ENCODE results near the gene ZNF516.
A peak's percentile ranks its signal among the peaks of the same experiment; 100 is the strongest.

Gene ZNF516

DNA sequence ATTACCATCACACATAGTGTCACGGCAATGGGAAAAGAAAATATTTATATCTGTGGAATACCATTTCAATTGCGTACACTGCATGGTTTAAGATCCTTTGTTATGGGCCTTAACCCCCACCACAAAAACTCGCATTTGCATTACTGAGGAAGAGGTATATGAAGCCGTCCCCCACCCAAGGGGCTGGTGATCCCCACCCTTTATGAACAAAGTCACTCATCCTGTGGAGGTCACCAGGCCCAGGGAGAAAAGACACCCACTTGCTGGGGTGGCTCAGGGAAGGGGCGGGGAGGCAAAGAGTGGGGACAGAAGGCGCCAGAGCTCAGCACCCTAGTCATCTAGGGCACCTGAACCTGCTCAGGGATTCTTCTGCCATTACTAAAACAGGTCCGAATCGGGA is 133.8 kb downstream of the ZNF516 start:
- DNase-seq = no peak

DNA sequence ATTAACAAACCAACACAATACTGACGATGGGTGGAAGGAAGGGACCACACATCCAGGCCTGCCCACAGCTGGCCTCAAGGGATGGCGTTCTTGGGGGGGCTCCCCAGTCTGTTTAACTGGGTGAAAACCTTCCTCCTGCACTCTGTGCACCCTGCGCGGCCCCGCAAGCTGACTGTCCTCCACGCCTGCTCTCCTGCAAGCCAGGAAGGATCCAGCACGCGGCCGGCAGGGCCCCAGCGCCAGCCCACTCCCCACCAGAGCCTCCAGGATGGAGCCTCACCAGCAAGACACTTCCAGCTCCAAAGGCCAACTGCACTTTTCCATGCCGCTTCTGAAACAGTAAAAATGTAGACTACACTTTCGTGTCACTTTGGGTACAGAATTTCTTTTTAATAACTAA is 135.1 kb downstream of the ZNF516 start:
- DNase-seq = no peak

DNA sequence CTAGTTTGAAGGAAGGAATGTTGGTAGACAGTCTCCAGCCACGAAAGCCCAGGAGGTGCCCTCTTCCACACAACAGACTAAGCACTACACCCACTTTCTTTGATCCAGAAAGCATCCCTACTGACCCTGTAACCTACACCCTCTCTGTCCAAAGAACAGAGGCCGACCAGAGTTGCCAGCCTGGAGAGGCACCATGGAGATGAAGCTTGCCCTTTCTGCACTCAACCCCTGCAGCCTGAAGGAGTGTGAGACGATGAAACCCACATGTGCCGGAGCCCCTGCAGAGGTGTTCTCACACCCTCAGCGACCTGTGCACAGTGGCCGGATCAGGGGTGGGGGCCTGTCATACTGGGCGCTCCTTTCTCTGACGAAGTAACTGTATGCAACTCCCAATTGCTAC is 136.3 kb downstream of the ZNF516 start:
- DNase-seq = no peak

DNA sequence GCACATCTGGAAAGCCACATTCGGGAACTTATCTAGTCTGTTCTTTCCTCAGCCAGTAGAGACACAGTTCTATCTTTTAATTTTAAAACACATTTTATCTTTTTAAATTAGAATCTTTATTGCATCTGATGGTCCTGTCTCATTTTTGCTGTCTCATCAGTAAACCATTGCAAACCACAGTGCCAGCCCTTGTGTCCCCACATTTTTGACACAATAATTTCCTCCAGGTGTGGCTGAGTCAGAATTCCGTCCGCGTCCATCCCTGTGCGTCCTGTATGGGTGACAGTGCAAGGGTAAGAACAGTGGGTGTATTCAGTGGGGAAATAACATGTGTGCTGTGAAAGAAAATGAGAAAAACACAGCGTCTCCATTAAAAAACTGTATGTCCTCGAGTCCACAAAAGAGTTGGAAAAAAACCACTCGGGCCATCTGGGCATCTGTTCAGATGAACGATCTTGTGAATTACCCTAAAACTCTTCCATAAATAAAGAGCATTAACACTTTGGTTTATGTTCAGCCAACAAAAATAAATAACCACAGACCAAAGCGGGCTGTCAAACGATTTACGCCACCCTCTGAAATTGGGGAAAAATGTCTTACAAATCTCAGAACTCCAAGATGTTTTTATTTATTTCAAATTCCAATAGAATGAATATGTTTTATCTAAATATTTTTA is 137.3 kb downstream of the ZNF516 start:
- DNase-seq = no peak

DNA sequence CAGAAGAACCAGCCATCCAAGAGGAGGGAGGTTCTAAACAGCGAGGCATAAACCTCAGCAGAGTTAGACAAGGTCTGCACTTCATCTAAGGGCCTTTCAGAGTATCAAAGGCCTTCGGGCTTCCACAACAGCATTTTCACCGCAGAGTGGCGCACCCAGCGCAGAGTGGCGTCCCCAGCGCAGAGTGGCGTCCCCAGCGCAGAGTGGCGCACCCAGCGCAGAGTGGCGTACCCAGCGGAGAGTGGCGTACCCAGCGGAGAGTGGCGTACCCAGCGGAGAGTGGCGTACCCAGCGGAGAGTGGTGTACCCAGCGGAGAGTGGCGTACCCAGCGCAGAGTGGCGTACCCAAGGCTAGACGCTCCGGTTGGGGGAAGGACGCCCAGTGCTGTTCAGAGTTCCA is 137.9 kb downstream of the ZNF516 start:
- no peak for DNase-seq

DNA sequence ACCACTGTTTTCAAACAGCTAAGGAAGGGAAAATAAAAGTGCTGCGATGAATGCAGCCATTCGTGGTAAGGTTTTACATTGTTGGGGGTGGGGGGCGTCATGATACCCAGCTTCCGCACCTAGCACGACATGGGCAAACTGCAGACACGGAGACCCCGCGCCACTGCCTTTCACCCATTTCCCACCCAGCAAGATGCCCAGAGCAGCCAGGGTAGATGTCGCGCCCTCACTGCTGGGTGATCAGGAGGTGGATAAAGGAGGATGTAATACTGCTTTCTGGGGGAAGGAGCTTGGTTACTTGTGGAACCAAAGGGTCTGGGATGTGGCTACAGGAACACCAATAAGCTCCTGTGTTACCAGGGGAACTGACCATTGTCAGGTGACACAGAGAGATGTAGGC is 138.4 kb downstream of the ZNF516 start:
- no peak for DNase-seq

DNA sequence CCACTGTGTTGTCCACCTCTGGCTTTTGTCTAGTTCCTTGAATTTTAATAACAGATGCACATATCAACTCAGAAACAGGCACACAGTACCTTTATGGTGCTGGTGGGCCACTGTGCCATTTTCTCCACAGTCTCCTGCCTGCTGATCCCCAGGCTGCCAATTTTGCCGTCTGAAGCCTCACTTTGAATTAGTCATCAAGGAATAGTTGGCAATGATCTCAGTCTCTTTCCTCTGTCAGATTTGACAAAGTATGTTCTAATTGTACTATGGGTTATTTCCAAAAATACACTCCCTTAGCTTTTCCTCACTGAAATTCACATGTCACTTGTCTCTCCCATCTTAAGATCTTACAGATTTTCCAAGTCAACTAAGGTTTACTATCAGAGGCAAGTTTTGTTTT is 140.7 kb downstream of the ZNF516 start:
- DNase-seq = no peak

DNA sequence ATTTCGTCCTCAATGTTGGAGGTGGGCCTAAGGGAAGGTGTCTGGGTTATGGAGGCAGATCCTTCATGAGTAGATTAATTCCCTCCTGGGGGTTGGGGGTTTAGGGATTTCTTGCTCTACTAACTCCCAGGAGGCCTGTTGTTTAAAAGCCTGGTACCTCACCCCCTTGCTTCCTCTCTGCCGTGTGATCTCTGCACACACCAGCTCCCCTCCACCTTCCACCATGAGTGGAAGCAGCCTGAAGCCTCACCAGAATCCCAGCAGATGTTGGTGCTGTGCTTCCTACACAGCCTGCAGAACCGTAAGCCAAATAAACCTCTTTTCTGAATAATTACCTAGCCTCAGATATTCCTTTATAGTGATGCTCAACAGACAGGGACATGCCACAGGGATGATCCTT is 141.5 kb downstream of the ZNF516 start:
- no peak for DNase-seq

DNA sequence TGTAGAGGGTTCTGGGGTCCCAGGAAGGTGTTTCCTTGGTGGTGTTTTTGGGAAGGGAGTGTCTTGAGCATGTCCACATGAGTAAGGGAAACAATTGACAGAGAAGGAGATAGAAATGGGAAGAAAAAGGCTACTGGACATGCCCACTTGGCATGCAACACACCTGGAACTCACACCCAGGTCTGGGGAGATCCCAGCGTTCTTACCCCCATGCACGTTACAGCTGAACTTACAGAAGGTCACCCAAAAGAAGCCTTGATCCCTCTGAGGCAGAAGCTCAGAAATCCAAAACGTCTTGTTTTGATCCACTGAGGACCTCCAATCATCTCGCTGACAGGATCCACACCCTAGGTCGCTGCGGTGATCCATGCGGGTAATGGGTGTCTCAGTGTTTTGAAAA is 142.0 kb downstream of the ZNF516 start:
- no peak for DNase-seq

DNA sequence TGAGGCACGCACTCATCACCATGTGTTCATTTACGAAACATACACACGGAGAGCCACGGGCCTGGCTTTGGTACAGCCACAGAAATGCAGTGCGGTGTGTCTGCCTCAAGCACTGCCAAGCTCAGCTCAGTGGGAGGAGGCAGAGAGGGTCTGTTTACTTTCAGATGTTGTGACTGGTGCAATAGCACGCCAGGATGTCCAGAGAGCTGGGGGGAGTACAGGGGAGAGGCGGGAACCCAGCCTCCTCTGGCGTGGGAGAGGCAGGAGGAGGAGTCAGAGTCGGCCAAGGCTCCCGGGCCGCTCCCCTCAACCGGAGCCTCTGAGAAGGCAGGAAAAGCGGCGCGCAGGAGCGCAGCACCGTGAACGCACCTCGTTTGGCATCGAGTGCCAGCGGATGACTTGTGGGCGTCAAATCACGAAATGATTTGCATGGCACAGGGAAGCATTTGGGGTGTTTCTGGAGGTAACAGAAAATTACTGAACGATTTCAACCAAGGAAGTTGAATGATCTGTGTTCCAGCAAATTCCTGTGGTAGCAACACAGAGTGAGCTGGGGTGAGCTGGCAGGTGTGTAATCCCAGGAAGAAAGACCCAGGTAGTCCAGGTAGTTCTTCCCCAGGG is 143.0 kb downstream of the ZNF516 start:
- DNase-seq = peak; percentile 54 to 76

DNA sequence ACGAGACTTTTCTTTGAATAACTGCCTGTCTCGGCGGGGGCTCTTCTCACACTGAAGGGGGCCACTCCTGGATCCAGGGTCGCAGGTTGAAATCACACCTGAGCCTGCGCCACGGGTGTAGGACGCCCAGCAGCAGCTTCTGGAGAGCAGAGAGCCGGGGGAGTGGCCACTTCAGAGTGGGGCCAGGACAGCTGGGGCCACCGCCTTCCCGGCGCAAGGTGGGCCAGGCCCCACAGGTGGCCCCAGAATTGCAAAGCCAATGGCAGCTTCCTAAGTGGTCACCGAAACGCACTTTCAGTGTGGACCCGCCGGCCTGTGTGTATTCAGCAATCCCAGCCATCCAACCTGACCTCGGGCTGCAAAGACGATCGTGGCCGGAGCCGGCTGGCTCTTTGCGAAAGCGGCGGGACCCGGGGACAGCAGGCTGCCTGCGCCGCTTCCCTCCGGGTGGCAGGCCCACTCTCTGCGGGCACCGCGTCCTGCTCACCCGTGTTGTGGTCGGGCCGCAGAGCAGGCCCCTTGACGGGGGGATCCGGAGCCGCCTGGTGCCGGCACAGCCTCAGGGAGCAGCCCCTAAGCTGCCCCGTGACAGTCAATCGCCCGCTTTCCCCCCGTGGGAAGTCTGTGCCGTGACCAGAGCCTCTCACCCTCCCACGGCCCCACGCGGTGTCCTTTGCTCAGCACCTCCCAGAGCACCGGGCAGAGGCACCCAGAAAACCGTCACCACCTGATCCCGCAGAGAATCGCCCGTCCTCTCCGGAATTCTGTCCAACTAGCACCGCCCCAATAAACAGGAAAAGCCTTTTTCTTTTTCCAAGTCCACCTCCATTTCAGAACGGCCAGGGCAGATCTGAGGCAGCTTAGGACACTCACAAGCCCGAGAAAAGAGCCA is 144.7 kb downstream of the ZNF516 start:
- no peak for DNase-seq

DNA sequence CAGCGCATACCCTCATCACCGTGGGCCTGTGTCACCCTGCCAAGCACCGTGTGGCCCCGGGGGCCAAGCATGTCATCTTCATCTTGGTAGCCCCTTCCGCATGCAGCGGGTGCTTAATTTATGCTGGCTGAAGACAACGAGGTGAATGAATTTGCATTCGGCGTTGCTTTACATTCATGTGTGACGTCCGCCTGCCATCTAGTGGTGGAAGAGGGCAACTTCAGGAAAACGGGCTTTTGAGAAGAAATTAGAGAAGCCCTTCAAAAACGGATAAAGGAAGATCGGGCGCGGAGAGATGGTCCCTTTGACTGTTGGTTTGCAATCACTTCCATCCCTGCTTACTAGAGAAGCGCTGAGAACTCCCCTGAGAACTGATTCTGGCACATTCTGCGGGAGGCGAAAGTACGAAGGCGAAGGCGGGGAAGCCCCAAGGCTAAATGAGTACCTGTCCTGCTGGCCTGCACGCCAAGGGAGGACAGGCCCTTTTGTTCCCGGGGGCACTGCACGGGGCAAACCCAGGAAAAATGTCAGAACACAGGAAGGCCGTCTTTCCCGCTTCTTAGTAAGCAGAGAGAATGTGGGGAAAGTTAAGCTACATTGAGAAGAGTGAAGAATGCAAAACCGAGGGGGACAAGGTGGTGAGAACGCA is 145.9 kb downstream of the ZNF516 start:
- DNase-seq = peak; percentile 62 to 83

DNA sequence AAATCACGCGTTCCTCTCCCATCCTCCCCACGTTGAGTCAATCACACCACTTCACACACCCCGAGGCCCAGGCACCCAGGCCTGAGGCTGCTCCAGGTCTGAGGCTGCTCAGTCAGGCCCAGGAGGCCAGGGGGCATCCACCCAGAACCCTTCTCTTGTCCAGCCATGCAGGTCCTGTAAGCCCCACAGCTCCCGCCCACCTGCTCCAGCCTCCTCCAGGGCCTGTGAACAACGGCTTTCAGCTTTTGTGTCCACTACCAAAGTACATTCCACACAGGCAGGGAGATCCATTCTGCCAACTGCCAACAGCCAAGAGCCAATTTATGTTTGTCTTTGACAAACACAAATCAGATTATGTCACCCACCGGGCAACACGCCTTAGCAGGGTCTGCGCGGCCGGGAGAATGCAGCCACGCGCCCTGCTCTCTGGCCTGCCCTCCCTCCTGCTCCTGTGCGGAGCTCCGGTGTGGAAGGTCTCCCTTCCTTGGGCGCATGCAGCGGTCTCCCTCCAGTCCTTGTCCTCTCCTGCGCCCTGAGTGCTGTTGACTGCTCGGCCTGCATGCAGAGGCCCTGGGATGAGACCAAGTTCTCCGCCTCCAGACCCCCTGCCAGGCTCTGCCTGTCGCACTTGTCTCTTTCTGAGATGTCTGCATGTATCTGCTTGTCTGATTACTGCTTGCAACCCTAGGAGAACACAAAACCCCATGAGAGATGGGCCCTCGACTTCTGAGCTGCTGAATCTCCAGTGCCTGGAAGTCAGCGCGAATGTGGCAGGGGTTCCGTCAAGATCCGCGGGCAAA is 146.6 kb downstream of the ZNF516 start:
- DNase-seq = peak in 1 of 2 experiments; percentile 12

DNA sequence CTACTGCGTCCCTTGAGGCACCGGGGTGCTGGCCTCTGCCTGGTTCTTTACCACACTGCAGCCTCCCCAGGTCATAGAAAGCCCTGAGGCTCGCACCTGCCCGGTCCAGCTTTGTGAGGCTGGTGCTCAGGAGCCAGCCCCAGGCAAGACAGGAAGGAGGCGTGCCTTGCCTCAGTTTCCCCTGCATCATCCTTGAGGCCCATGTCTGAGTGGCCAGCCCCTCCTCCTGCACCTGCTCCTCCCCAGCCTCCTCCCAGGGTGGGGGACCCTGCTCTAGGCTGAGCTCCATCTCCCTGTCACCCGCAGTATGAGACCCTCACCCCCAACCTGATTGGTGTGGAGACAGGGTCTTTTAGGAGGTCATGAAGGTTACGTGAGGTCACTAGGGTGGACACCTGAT is 147.7 kb downstream of the ZNF516 start:
- DNase-seq = no peak

DNA sequence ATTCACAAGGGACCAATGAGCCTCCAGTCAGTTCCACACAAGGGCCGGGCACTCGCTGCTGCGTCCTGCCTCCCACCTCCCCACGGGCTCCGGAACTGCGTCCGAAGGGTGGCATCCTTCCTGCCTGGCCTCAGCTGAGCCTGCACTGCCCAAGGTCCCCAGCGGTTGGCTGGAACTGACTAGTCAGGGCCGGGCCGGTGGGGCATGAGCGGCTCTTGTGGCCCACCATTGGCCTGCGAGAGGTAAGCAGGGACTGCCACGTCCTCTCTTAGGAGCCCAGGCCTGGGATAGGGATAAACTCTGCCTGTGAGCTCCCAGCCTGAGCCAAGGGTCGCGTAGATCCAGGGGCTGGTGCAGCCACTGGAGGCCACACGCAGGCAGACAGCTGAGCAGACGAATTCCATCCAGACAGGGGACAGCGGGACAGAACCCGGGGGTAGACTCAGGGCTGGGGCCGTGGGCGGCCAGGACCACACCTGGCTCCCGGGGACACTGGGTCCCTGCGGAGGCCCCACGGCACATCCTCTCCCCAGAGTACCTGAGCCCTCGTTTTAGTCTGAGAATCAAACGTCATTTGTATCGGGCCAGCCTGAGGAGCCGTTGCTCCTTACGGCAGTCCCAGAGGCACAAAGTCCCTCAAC is 148.4 kb downstream of the ZNF516 start:
- DNase-seq = no peak

DNA sequence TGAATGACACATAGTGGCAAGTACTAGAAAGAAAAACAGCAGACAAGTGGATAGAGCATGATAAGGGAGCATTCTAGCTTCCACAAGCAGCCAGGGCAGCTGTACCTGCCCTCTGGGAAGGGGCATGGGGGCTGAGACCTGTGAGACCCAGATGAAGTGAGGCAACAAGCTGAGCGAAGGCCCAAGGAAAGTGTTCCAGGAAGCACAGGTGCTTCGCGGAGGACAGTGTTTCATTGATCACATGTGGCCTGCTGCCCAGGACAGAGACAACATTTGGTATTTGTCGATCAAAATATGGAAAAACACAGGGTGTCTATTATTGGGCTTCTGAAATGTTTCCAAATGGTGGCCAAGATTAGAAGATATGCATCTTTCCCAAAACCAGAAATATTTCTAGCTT is 149.1 kb downstream of the ZNF516 start:
- no peak for DNase-seq

DNA sequence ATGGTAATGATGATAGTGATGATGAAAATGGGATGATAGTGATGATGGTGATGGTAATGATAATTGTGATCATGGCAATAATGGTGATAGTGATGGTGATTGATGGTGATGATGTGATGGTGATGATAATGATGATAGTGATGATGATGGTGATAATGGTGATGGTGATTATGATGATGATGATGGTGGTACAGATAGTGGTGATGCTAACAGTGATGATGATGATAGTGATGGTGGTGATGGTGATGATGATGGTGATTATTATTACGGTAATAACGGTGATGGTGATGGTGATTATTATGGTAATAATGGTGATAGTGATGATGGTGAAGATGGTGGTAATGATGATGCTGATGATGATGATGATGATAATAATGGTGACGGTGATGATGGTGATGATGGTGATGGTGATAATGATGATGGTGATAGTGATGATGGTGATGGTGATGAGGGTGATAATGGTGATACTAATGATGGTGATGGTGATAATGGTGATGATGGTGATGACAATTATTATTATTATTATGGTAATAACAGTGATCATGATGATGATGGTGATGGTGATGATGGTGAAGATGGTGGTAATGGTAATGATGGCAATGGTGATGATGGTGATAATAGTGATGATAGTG is 151.0 kb downstream of the ZNF516 start:
- no peak for DNase-seq

DNA sequence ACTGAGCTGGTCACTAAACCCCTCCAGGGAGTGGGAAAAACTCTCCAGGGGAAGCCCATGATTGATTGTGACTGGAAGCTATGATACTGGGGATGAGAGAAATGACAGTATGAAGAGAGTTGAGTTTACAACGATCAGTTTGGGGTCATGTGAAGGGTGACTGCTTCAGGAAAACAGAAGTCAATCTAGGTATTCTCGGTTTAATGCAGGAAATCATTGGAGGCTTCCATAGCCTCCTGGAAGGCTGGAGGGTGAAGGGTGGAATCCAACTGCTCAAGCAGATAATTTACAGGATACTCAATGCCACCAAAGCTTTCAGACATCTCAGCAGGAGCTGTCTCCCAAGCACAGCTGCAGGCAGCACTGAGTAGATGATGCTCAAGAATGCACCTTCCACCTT is 154.6 kb downstream of the ZNF516 start:
- DNase-seq = no peak

DNA sequence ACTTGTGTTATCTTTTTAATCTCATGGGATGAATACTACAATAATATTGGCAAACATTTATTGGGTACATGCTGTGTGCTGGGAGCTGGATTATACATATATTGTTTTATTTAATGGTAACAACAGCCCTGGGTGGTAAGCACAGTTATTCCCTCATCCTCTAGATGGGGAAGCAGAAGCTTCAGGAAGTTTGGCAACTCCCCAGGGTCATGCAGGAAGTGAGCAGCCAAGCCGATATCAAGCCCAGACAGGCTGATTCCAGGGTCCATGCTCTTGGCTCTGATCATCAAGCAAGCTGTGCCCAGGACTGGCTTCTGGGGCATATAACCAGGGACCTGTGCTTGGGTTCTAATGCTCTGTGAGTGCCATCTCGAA is 155.8 kb downstream of the ZNF516 start:
- DNase-seq = no peak

DNA sequence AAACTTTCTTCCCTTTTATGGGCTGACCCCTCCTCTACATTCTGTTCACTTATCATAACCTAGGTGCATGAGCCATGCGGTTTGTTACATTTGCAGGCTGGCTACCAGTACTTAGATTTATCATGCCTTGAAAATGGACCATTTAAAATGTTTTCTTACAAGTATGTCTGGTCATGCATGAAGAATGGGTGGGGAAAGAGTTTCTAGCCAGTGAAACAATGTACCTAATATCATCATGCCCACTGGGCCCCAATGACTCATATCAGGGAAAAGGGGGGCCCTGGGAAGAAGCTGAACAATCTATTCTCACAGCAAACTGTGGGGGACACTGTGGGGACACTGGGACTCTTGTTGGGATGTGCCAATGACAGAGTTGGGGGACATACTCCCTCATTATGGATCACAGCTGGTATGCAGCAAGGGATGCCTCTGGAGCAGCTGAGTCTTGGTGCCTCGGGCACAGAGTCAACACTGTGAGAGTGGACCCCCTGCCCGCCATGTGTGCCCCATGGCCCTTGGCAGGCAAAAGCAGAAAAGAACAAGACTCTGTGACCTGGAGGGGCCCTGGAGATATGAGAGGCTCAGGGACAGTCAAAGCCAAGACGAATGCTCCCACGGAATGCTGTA is 156.3 kb downstream of the ZNF516 start:
- no peak for DNase-seq

DNA sequence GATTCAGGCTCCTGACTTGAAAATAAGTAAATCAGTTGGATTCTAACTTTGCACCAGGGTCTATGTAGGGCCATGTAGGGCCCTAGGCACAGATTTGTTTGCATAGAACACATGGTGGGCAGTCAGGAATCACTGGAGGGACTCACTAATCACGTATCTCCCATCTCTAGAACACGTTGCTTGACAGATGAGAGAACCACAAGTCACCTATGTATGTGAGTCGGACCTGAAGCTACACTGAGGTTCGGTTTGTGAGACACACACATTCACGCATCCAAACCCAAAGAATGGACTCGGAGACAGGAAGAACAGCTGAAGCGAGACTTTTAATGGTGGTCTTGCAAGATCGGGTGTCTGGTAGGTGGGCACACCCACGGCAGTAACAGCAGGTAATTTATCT is 157.0 kb downstream of the ZNF516 start:
- no peak for DNase-seq

Measured in NCI-H526 (cell line).